ENCODE measurements around the gene IER5. TPM values are rescaled to one million over a fixed set of nuclear protein-coding genes. Genes with fewer than 3 reads are reported as not detected.
"Not testable (repeated sequence)": the region's sequence is repeated elsewhere in the genome, so short reads cannot be mapped to it uniquely, and the experiment has no call there.

Gene IER5
- total RNA-seq, 5 donors from 2014 or later (not counting 1 experiment from before 2014, with no cell fraction given) = 26.6 to 85.5 (median 32.2) TPM

DNA sequence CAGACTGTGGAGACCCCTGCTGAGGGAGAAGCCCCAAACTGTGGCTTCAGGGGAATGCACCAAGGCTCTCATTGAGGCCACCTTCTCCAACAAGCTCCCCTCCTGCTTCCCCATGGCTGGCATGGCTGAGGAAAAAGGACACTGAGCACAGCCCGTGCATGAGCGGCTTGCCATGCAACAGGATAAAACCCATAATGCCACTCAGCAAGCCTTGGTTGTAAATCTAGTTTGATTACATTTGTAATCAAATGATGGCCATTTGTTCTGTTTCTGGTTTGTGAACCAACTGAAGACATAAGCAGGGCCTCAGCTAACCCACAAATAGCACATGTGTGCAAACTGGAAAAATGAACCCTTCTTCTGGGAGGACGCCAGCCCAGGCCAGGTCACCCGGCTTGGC is 27.6 kb upstream of the IER5 start:
- not testable (repeated sequence) for H3K4me3 ChIP-seq (ENCODE audit: control insufficient read depth in 1 of 2, extremely low read depth in 1 of 2, low read length in 1 of 2); H3K36me3 ChIP-seq (ENCODE audit: control insufficient read depth in 2 of 2, extremely low read depth in 1 of 2, insufficient read depth in 1 of 2, low read length in 1 of 2); H3K27me3 Mint-ChIP-seq; ATAC-seq (replicated peaks in 1 of 4); H3K27ac ChIP-seq (ENCODE audit: low read length); H3K27me3 ChIP-seq (replicated peaks in 1 of 2; ENCODE audit: control insufficient read depth in 2 of 2, extremely low read depth in 1 of 2, insufficient read depth in 2 of 2, low read length in 1 of 2); H3K4me3 Mint-ChIP-seq; H3K9me3 ChIP-seq; DNase-seq
- peaks cover 11 to 20% (median 14%) of the 10 kb centered on the region in 3 donors for H3K9me3 Mint-ChIP-seq
- H3K36me3 Mint-ChIP-seq = peaks cover 37% of the 10 kb centered on the region
- 100% methylated on average over 1 of the region's 4 CpGs for WGBS (ENCODE audit: insufficient coverage)
- H3K27ac Mint-ChIP-seq = peak overlapping the region in 1 of 2 donors; percentile 64
- ChIA-PET CTCF (interaction anchor here in 1 of 2 donors (0.6 kb wide), 1 partner anchor 23 kb away, joined by 3 read pairs; no protein-coding TSS in a partner anchor), POLR2A (interaction anchor here in 1 of 2 donors (0.5 kb wide), 1 partner anchor 17 kb away, joined by 3 read pairs; no protein-coding TSS in a partner anchor)
- peaks cover 2 to 11% of the 10 kb centered on the region in 2 experiments for H3K4me1 ChIP-seq (ENCODE audit: control insufficient read depth in 1 of 2, extremely low read depth in 1 of 2, insufficient read depth in 2 of 2, low read length in 2 of 2)
- peaks cover 26 to 29% (median 27%) of the 10 kb centered on the region in 3 donors for H3K4me1 Mint-ChIP-seq

DNA sequence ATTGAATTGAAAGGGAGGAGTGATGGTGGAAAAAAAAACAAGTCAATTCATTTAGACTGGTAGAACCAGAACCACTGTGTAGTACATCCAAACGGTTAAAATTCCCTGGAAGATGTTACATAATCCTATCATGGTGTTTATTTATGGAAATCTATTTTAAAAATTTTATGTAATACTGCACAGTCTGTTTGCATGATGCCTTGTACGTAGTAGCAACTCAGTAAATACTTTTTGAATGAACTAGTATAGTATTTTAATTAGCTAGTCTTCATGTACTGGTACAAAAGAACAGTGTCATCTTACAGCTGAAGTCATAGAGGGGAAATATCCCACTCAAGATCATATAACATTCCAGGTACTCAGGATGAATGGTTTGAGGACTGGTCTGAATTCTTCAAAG is 27.0 kb upstream of the IER5 start:
- H3K27ac Mint-ChIP-seq = peak overlapping the region in 1 of 2 donors; percentile 93
- Histone ChIP-seq H3K36me3 (ENCODE audit: control insufficient read depth in 2 of 2, extremely low read depth in 1 of 2, insufficient read depth in 1 of 2, low read length in 1 of 2) (peaks cover 3 to 8% of the 10 kb centered on the region in 2 donors), H3K4me3 (ENCODE audit: control insufficient read depth in 1 of 2, extremely low read depth in 1 of 2, low read length in 1 of 2) (no peak overlapping the region), H3K9me3 (peaks cover 2% of the 10 kb centered on the region), H3K27ac (ENCODE audit: low read length) (no peak overlapping the region), H3K27me3 (replicated peaks in 1 of 2; ENCODE audit: control insufficient read depth in 2 of 2, extremely low read depth in 1 of 2, insufficient read depth in 2 of 2, low read length in 1 of 2) (no peaks in the 10 kb centered on the region), H3K4me1 (ENCODE audit: control insufficient read depth in 1 of 2, extremely low read depth in 1 of 2, insufficient read depth in 2 of 2, low read length in 2 of 2) (peaks cover 2 to 11% of the 10 kb centered on the region in 2 experiments)
- ChIA-PET CTCF (interaction anchor here in 1 of 2 donors (0.6 kb wide), 1 partner anchor 45 kb away, joined by 3 read pairs; no protein-coding TSS in a partner anchor), POLR2A (no interaction called here)
- WGBS (ENCODE audit: insufficient coverage) = no CpG with 5 or more reads among the region's 2 CpGs
- DNase-seq (no peak), ATAC-seq (replicated peaks in 1 of 4) (no peak)
- no peaks in the 10 kb centered on the region for H3K27me3 Mint-ChIP-seq
- H3K4me3 Mint-ChIP-seq = peak overlapping the region in 1 of 3 donors; percentile 76
- peaks cover 35% of the 10 kb centered on the region for H3K36me3 Mint-ChIP-seq
- peaks cover 11 to 20% (median 14%) of the 10 kb centered on the region in 3 donors for H3K9me3 Mint-ChIP-seq
- H3K4me1 Mint-ChIP-seq = peaks cover 26 to 29% (median 27%) of the 10 kb centered on the region in 3 donors

DNA sequence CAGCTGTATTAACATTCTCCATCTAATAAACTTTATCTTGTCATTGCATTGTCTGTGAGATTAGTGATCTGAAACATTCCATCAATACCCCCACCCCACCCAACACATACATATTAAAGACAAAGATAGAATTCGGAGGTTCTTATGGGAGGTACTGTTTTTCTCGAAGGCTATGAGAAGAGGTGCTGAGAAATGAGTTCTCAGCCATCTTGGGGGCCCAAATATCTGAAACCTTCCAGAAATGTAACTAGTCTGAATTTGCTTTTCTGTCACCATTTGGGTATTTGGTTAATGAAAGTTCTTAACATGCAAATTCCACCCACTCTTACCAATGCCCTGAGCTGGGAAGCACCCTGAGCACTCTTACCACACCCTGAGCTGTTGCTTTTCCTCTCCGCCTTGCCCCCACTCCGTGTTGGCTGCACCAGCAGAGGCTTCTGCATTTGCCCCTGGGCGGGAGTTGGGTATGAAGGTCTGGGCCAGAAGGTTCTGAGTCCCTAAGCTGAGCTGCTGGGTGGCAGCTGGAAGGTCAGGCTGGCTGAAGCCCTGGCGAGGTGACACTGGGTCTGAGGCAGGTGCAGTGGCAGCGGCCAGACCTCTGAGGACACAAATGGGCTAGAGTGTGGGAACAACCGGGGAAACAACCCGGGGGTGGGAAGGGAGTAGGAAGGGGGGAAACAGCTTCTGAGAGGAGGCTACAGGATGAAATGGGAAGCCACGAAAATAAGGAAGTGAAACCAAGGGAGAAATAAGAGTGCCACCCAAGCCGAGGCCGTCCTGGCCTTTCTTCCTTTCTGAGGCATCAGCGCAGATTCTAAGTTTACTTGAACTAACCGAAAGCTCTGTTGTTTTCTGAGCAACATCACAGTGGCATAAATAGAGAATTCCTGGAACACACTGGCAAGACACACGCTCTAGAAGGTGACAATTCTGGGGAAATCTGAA is 26.3 kb upstream of the IER5 start:
- ChIA-PET CTCF (interaction anchor here (0.6 to 0.8 kb wide), 3 partner anchors 18 to 80 kb away, joined by 3 read pairs; no protein-coding TSS in a partner anchor), POLR2A (interaction anchor here (0.6 to 0.9 kb wide), 2 partner anchors 73 to 1747 kb away, joined by 3 read pairs; no protein-coding TSS in a partner anchor)
- Histone ChIP-seq H3K4me1 (ENCODE audit: control insufficient read depth in 1 of 2, extremely low read depth in 1 of 2, insufficient read depth in 2 of 2, low read length in 2 of 2) (peaks cover 2 to 11% of the 10 kb centered on the region in 2 experiments), H3K27me3 (replicated peaks in 1 of 2; ENCODE audit: control insufficient read depth in 2 of 2, extremely low read depth in 1 of 2, insufficient read depth in 2 of 2, low read length in 1 of 2) (no peaks in the 10 kb centered on the region), H3K36me3 (ENCODE audit: control insufficient read depth in 2 of 2, extremely low read depth in 1 of 2, insufficient read depth in 1 of 2, low read length in 1 of 2) (peaks cover 3 to 8% of the 10 kb centered on the region in 2 donors), H3K4me3 (ENCODE audit: control insufficient read depth in 1 of 2, extremely low read depth in 1 of 2, low read length in 1 of 2) (peak overlapping the region in 1 of 2 donors; percentile 37), H3K9me3 (peaks cover 2% of the 10 kb centered on the region), H3K27ac (ENCODE audit: low read length) (peak overlapping the region; percentile 65)
- H3K27me3 Mint-ChIP-seq = no peaks in the 10 kb centered on the region
- ATAC-seq (replicated peaks in 1 of 4) (peak; percentile 45 to 73 (median 58)), DNase-seq (peak in 14 of 35 experiments; percentile 3 to 40 (median 15))
- H3K4me1 Mint-ChIP-seq = peaks cover 26 to 29% (median 26%) of the 10 kb centered on the region in 3 donors
- peak overlapping the region; percentile 65 to 76 (median 66) for H3K4me3 Mint-ChIP-seq
- H3K27ac Mint-ChIP-seq = peak overlapping the region; percentile 81 to 93
- peaks cover 11 to 20% (median 14%) of the 10 kb centered on the region in 3 donors for H3K9me3 Mint-ChIP-seq
- peaks cover 30% of the 10 kb centered on the region for H3K36me3 Mint-ChIP-seq
- WGBS (ENCODE audit: insufficient coverage) = 18% methylated on average over 9 of the region's 15 CpGs

- no peaks in the 10 kb centered on the region for H3K27me3 ChIP-seq (replicated peaks in 1 of 2; ENCODE audit: control insufficient read depth in 2 of 2, extremely low read depth in 1 of 2, insufficient read depth in 2 of 2, low read length in 1 of 2)
- H3K4me1 Mint-ChIP-seq = peaks cover 25 to 29% (median 26%) of the 10 kb centered on the region in 3 donors
- H3K36me3 Mint-ChIP-seq = peaks cover 26% of the 10 kb centered on the region
- WGBS (ENCODE audit: insufficient coverage) = 4% methylated on average over 4 of the region's 6 CpGs
- H3K9me3 Mint-ChIP-seq = peaks cover 11 to 20% (median 14%) of the 10 kb centered on the region in 3 donors
- H3K36me3 ChIP-seq (ENCODE audit: control insufficient read depth in 2 of 2, extremely low read depth in 1 of 2, insufficient read depth in 1 of 2, low read length in 1 of 2) = peaks cover 3 to 8% of the 10 kb centered on the region in 2 donors
- H3K27ac Mint-ChIP-seq = peak overlapping the region; percentile 81 to 93
- peaks cover 2 to 11% of the 10 kb centered on the region in 2 experiments for H3K4me1 ChIP-seq (ENCODE audit: control insufficient read depth in 1 of 2, extremely low read depth in 1 of 2, insufficient read depth in 2 of 2, low read length in 2 of 2)
- ATAC-seq (replicated peaks in 1 of 4) (peak; percentile 67 to 93 (median 82)), DNase-seq (peak in 11 of 35 experiments; percentile 7 to 47 (median 19))
- peak overlapping the region in 1 of 2 donors; percentile 37 for H3K4me3 ChIP-seq (ENCODE audit: control insufficient read depth in 1 of 2, extremely low read depth in 1 of 2, low read length in 1 of 2)
- peak overlapping the region; percentile 65 for H3K27ac ChIP-seq (ENCODE audit: low read length)
- no peaks in the 10 kb centered on the region for H3K27me3 Mint-ChIP-seq
- H3K4me3 Mint-ChIP-seq = peak overlapping the region; percentile 65 to 76 (median 66)
- ChIA-PET CTCF (interaction anchor here (0.8 kb wide), 2 partner anchors 17 to 79 kb away, joined by 3 read pairs; no protein-coding TSS in a partner anchor), POLR2A (interaction anchor here (0.6 to 0.9 kb wide), 4 partner anchors 16 to 1747 kb away, joined by 3 to 4 read pairs (median 3); no protein-coding TSS in a partner anchor)
- H3K9me3 ChIP-seq = peaks cover 2% of the 10 kb centered on the region
Observed at GRCh38 chr1:181062836-181063428, 25.6 kb upstream of the IER5 start.

GRCh38 chr1:181064011-181064623 is 24.4 kb upstream of the IER5 start:
- H3K36me3 ChIP-seq (ENCODE audit: control insufficient read depth in 2 of 2, extremely low read depth in 1 of 2, insufficient read depth in 1 of 2, low read length in 1 of 2) = peaks cover 0 to 4% of the 10 kb centered on the region in 2 donors
- H3K27ac ChIP-seq (ENCODE audit: low read length) = no peak overlapping the region
- H3K4me3 ChIP-seq (ENCODE audit: control insufficient read depth in 1 of 2, extremely low read depth in 1 of 2, low read length in 1 of 2) = no peak overlapping the region
- H3K4me1 Mint-ChIP-seq = peaks cover 23 to 24% (median 23%) of the 10 kb centered on the region in 3 donors
- no peak overlapping the region for H3K4me3 Mint-ChIP-seq
- H3K9me3 ChIP-seq = peaks cover under 1% of the 10 kb centered on the region
- H3K27me3 Mint-ChIP-seq = no peaks in the 10 kb centered on the region
- H3K4me1 ChIP-seq (ENCODE audit: control insufficient read depth in 1 of 2, extremely low read depth in 1 of 2, insufficient read depth in 2 of 2, low read length in 2 of 2) = peaks cover 2 to 11% of the 10 kb centered on the region in 2 experiments
- peak overlapping the region in 1 of 2 donors; percentile 70 for H3K27ac Mint-ChIP-seq
- no peak for DNase-seq
- H3K27me3 ChIP-seq (replicated peaks in 1 of 2; ENCODE audit: control insufficient read depth in 2 of 2, extremely low read depth in 1 of 2, insufficient read depth in 2 of 2, low read length in 1 of 2) = no peaks in the 10 kb centered on the region
- ChIA-PET CTCF (interaction anchor here in 1 of 2 donors (0.6 kb wide), 1 partner anchor 1123 kb away, joined by 10 read pairs; no protein-coding TSS in a partner anchor), POLR2A (interaction anchor here (0.6 to 0.7 kb wide), 2 partner anchors 22 to 29 kb away, joined by 3 to 10 read pairs; no protein-coding TSS in a partner anchor)
- H3K9me3 Mint-ChIP-seq = peaks cover 5 to 11% (median 5%) of the 10 kb centered on the region in 3 donors
- peaks cover 15% of the 10 kb centered on the region for H3K36me3 Mint-ChIP-seq
- 100% methylated on average over 3 of the region's 6 CpGs for WGBS (ENCODE audit: insufficient coverage)
- no peak for ATAC-seq (replicated peaks in 1 of 4)
